Liver (tissue), 3 donors: ENCODE data around the gene NT5C3A.

ENCODE experiments used
- EGR1 ChIP-seq, 2 donors: IDR thresholded peaks; 2 replicates each; pipeline ENCODE4 v1.6.1; 2016 to 2018; ENCODE audit warnings: antibody characterized with exemption in 2 of 2, low read depth in 2 of 2
- FOXA1 ChIP-seq: IDR thresholded peaks from 2 replicates; pipeline ENCODE4 v1.6.1; 2016; ENCODE audit warnings: antibody characterized with exemption
- FOXA2 ChIP-seq: IDR thresholded peaks from 2 replicates; pipeline ENCODE4 v1.6.1; 2016; ENCODE audit warnings: antibody characterized with exemption
- GABPA ChIP-seq, 2 donors: IDR thresholded peaks in 1 of 2; conservative IDR thresholded peaks in 1 of 2; 2 replicates each; pipeline ENCODE4 v1.6.1; 2016; ENCODE audit warnings: antibody characterized with exemption in 2 of 2, mild to moderate bottlenecking in 1 of 2, moderate library complexity in 1 of 2
- HNF4A ChIP-seq, 2 donors: conservative IDR thresholded peaks; 2 replicates each; pipeline ENCODE4 v1.6.1; 2016; ENCODE audit warnings: antibody characterized with exemption in 2 of 2, mild to moderate bottlenecking in 2 of 2
- JUND ChIP-seq, 2 donors: IDR thresholded peaks; 2 replicates each; pipeline ENCODE4 v1.6.1; 2016; ENCODE audit warnings: antibody characterized with exemption in 2 of 2
- RAD21 ChIP-seq, 2 donors: IDR thresholded peaks; 2 replicates each; pipeline ENCODE4 v1.6.1; 2016; ENCODE audit warnings: antibody characterized with exemption in 2 of 2, mild to moderate bottlenecking in 2 of 2
- SP1 ChIP-seq: IDR thresholded peaks from 2 replicates; pipeline ENCODE4 v1.6.1; 2018; ENCODE audit warnings: antibody characterized with exemption, mild to moderate bottlenecking
- TAF1 ChIP-seq: conservative IDR thresholded peaks from 2 replicates; pipeline ENCODE4 v1.6.1; 2016; ENCODE audit warnings: antibody characterized with exemption, mild to moderate bottlenecking
- YY1 ChIP-seq: IDR thresholded peaks from 2 replicates; pipeline ENCODE4 v1.6.1; 2016; ENCODE audit warnings: antibody characterized with exemption, mild to moderate bottlenecking
- TF ChIP-seq, protein P1 (sequence below): fragments of 150-350 bp; IDR thresholded peaks from 2 replicates; pipeline ENCODE4 v1.5.1; 2017; ENCODE audit warnings: improper control_type of control experiment, low read depth, low read length; ENCODE audit not compliant: missing input control
- TF ChIP-seq, protein P2 (sequence below): IDR thresholded peaks from 2 replicates; pipeline ENCODE4 v1.6.1; 2016; ENCODE audit warnings: antibody characterized with exemption
- TF ChIP-seq, protein P3 (sequence below): IDR thresholded peaks from 2 replicates; pipeline ENCODE4 v1.6.1; 2016; ENCODE audit warnings: antibody characterized with exemption
- TF ChIP-seq, protein P4 (sequence below): IDR thresholded peaks from 2 replicates; pipeline ENCODE4 v1.6.1; 2016; ENCODE audit warnings: antibody characterized with exemption, mild to moderate bottlenecking
- donor health status: healthy.
- donor health status: healthy.

DNA sequence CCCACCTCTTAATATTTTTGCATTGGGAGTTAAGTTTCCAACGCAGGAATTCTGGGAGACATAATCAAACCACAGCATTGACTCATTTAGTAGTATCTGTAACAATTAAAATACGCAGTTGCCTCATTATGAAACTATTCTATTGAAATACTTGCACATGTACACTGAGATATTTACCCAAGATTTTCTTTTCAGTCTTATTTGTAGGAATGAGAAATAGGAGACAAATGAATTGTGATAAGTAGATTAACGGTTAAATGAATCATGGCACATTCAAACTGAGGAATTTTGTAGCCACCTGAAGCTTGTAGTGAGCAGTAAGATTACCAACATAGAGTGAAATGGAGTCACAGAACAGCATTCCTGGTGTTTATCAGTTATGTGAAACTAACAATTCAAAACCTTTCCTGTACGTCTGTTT lies 28.5 kb upstream of the NT5C3A start:
- TF ChIP-seq, protein P1, sequence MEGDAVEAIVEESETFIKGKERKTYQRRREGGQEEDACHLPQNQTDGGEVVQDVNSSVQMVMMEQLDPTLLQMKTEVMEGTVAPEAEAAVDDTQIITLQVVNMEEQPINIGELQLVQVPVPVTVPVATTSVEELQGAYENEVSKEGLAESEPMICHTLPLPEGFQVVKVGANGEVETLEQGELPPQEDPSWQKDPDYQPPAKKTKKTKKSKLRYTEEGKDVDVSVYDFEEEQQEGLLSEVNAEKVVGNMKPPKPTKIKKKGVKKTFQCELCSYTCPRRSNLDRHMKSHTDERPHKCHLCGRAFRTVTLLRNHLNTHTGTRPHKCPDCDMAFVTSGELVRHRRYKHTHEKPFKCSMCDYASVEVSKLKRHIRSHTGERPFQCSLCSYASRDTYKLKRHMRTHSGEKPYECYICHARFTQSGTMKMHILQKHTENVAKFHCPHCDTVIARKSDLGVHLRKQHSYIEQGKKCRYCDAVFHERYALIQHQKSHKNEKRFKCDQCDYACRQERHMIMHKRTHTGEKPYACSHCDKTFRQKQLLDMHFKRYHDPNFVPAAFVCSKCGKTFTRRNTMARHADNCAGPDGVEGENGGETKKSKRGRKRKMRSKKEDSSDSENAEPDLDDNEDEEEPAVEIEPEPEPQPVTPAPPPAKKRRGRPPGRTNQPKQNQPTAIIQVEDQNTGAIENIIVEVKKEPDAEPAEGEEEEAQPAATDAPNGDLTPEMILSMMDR = no peak
- TF ChIP-seq, protein P2, sequence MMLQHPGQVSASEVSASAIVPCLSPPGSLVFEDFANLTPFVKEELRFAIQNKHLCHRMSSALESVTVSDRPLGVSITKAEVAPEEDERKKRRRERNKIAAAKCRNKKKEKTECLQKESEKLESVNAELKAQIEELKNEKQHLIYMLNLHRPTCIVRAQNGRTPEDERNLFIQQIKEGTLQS = no peak
- no peak for TF ChIP-seq YY1
- TF ChIP-seq RAD21 (IDR thresholded peaks at IDR 0.05) = no peak
- TF ChIP-seq EGR1 (IDR thresholded peaks at IDR 0.05; ENCODE audit: low read depth in 2 of 2) = no peak
- TF ChIP-seq, protein P3, sequence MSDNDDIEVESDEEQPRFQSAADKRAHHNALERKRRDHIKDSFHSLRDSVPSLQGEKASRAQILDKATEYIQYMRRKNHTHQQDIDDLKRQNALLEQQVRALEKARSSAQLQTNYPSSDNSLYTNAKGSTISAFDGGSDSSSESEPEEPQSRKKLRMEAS = no peak
- no peak for TF ChIP-seq FOXA2
- TF ChIP-seq GABPA (IDR thresholded peaks at IDR 0.05 in 1 of 2, conservative IDR thresholded peaks at IDR 0.05 in 1 of 2) = no peak
- TF ChIP-seq TAF1 = no peak
- TF ChIP-seq FOXA1 = no peak
- TF ChIP-seq, protein P4, sequence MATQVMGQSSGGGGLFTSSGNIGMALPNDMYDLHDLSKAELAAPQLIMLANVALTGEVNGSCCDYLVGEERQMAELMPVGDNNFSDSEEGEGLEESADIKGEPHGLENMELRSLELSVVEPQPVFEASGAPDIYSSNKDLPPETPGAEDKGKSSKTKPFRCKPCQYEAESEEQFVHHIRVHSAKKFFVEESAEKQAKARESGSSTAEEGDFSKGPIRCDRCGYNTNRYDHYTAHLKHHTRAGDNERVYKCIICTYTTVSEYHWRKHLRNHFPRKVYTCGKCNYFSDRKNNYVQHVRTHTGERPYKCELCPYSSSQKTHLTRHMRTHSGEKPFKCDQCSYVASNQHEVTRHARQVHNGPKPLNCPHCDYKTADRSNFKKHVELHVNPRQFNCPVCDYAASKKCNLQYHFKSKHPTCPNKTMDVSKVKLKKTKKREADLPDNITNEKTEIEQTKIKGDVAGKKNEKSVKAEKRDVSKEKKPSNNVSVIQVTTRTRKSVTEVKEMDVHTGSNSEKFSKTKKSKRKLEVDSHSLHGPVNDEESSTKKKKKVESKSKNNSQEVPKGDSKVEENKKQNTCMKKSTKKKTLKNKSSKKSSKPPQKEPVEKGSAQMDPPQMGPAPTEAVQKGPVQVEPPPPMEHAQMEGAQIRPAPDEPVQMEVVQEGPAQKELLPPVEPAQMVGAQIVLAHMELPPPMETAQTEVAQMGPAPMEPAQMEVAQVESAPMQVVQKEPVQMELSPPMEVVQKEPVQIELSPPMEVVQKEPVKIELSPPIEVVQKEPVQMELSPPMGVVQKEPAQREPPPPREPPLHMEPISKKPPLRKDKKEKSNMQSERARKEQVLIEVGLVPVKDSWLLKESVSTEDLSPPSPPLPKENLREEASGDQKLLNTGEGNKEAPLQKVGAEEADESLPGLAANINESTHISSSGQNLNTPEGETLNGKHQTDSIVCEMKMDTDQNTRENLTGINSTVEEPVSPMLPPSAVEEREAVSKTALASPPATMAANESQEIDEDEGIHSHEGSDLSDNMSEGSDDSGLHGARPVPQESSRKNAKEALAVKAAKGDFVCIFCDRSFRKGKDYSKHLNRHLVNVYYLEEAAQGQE = no peak
- TF ChIP-seq SP1 = no peak
- no peak for TF ChIP-seq HNF4A (conservative IDR thresholded peaks at IDR 0.05)
- no peak for TF ChIP-seq JUND (IDR thresholded peaks at IDR 0.05)
